B cell (primary cell): Measurements from ENCODE around the gene SNX24. TPM values are rescaled to one million over a fixed set of nuclear protein-coding genes. Genes with fewer than 3 reads are reported as not detected.
"Not testable (repeated sequence)": the region's sequence is repeated elsewhere in the genome, so short reads cannot be mapped to it uniquely, and the experiment has no call there.

ENCODE experiments used
- ATAC-seq: fragments of 200-7000 bp; cut with Tn5 transposase; one replicate; pipeline ENCODE4 v1.10.0; 2021; ENCODE audit warnings: low read depth, mild to moderate bottlenecking, moderate number of reproducible peaks, moderate library complexity
- CTCF ChIA-PET: fragments of 350-600 bp; sonication (Branson Sonifier 250); formaldehyde crosslinking; loops from one replicate; lab custom pipeline; 2021; ENCODE audit warnings: antibody characterized with exemption, inconsistent platforms; lab: Charles Lee
- POLR2A ChIA-PET: fragments of 350-600 bp; sonication (Branson Sonifier 250); formaldehyde crosslinking; loops from one replicate; lab custom pipeline; 2021; ENCODE audit warnings: antibody characterized with exemption; lab: Charles Lee
- DNase-seq: peaks from one replicate; pipeline ENCODE4 v3.0.0; 2013
- H2AFZ ChIP-seq: 2 replicates; pipeline ENCODE4 v1.6.1; 2012; ENCODE audit warnings: mild to moderate bottlenecking, low read depth, low read length; ENCODE audit not compliant: insufficient read depth, poor library complexity, severe bottlenecking
- H3K27ac ChIP-seq, 2 donors: 1 replicate in 1 of 2; 2 replicates in 1 of 2; pipeline ENCODE4 v1.5.1; 2012 to 2013; ENCODE audit warnings: low read length in 2 of 2, mild to moderate bottlenecking in 2 of 2, moderate library complexity in 1 of 2
- H3K27me3 ChIP-seq, 4 experiments: fragments of 200-600 bp in 1 of 4; sonication (generic) in 1 of 4; replicated peaks in 1 of 4; 1 replicate in 2 of 4; 2 replicates in 2 of 4; pipeline versions ENCODE4 v1.6.1 to v1.7.0; 2013 to 2016; ENCODE audit warnings: low read length in 3 of 4, mild to moderate bottlenecking in 2 of 4, mixed read lengths in 1 of 4, moderate library complexity in 1 of 4; ENCODE audit not compliant: insufficient read depth in 4 of 4, control insufficient read depth in 3 of 4; ENCODE audit errors: control extremely low read depth in 1 of 4
- H3K36me3 ChIP-seq, 2 experiments: replicated peaks in 1 of 2; 1 replicate in 1 of 2; 2 replicates in 1 of 2; pipeline versions ENCODE4 v1.6.1 to v1.7.1; 2013; ENCODE audit warnings: low read length in 1 of 2; ENCODE audit not compliant: insufficient read depth in 2 of 2, control insufficient read depth in 1 of 2; ENCODE audit errors: control extremely low read depth in 1 of 2, extremely low read depth in 1 of 2
- H3K4me1 ChIP-seq, 2 donors: fragments of 200-600 bp in 1 of 2; sonication (generic) in 1 of 2; 1 replicate in 1 of 2; 2 replicates in 1 of 2; pipeline versions ENCODE4 v1.5.1 to v1.6.1; 2013 to 2017; ENCODE audit warnings: low read length in 2 of 2; ENCODE audit not compliant: control insufficient read depth in 2 of 2, insufficient read depth in 2 of 2
- H3K4me2 ChIP-seq: replicated peaks from 2 replicates; pipeline ENCODE3; 2012; ENCODE audit warnings: mild to moderate bottlenecking, low read depth, low read length; ENCODE audit not compliant: poor library complexity, severe bottlenecking
- H3K4me3 ChIP-seq, 5 experiments: fragments of 200-600 bp in 1 of 5; sonication (generic) in 1 of 5; 1 replicate in 3 of 5; 2 replicates in 2 of 5; pipeline versions ENCODE4 v1.5.1 to v1.7.0; 2011 to 2016; ENCODE audit warnings: low read length in 4 of 5, mild to moderate bottlenecking in 4 of 5, low read depth in 2 of 5, control low read depth in 1 of 5, moderate library complexity in 1 of 5; ENCODE audit not compliant: insufficient read depth in 1 of 5; ENCODE audit errors: control extremely low read depth in 1 of 5, extremely low read depth in 1 of 5
- H3K79me2 ChIP-seq: fragments of 200-600 bp; sonication (generic); one replicate; pipeline ENCODE4 v1.6.0; 2016; ENCODE audit warnings: low read length; ENCODE audit not compliant: control insufficient read depth, insufficient read depth
- H3K9ac ChIP-seq: fragments of 200-600 bp; sonication (generic); 2 replicates; pipeline ENCODE4 v1.6.1; 2017; ENCODE audit warnings: mild to moderate bottlenecking, low read length, moderate library complexity
- H3K9me3 ChIP-seq, 3 donors: one replicate each; pipeline versions ENCODE4 v1.6.1 to v1.7.1; 2013; ENCODE audit warnings: low read length in 2 of 3; ENCODE audit not compliant: control insufficient read depth in 2 of 3, insufficient read depth in 1 of 3; ENCODE audit errors: control extremely low read depth in 1 of 3
- H4K20me1 ChIP-seq: 2 replicates; pipeline ENCODE4 v1.6.0; 2012; ENCODE audit warnings: mild to moderate bottlenecking, low read length; ENCODE audit not compliant: insufficient read depth, control insufficient read depth, poor library complexity, severe bottlenecking
- H3K27ac Mint-ChIP-seq: one replicate; pipeline ENCODE4 v1.8.0; 2021; ENCODE audit warnings: mixed read lengths
- H3K27me3 Mint-ChIP-seq: one replicate; pipeline ENCODE4 v1.8.0; 2021; ENCODE audit warnings: mixed read lengths
- H3K4me1 Mint-ChIP-seq: one replicate; pipeline ENCODE4 v1.8.0; 2021; ENCODE audit warnings: mixed read lengths
- H3K4me3 Mint-ChIP-seq: one replicate; pipeline ENCODE4 v1.8.0; 2021; ENCODE audit warnings: mixed read lengths
- H3K9me3 Mint-ChIP-seq: one replicate; pipeline ENCODE4 v1.8.0; 2022; ENCODE audit warnings: mixed read lengths; ENCODE audit not compliant: insufficient read depth
- CTCF ChIP-seq: fragments of 200-600 bp; IDR thresholded peaks from one replicate; pipeline ENCODE4 v1.8.0; 2022; ENCODE audit warnings: antibody characterized with exemption, mild to moderate bottlenecking
- EZH2 ChIP-seq: IDR thresholded peaks from 2 replicates; pipeline ENCODE4 v1.6.1; 2012; ENCODE audit warnings: borderline replicate concordance, low read depth, mild to moderate bottlenecking, moderate library complexity, low read length; ENCODE audit not compliant: insufficient read depth, poor library complexity, severe bottlenecking
- WGBS: methylation state at CpG from one replicate; pipeline ENCODE4 v1.1.5; 2013; ENCODE audit warnings: missing lambda C conversion rate; ENCODE audit not compliant: insufficient coverage; 5-methylcytosine and 5-hydroxymethylcytosine counted together
- intact Hi-C: fragments of 100-400 bp; cut with micrococcal nuclease; formaldehyde crosslinking; loops from one replicate; pipeline ENCODE4 v1.10.0; 2022
- polyA plus RNA-seq: library from polyadenylated mRNA; depleted of rRNA; stranded (reverse); fragments of >200 nt; gene quantifications from 2 replicates; pipeline ENCODE4 v1.2.3, GENCODE V29; 2012
- total RNA-seq, 2 donors: library from RNA; stranded (reverse); fragments of 120-200 nt in 1 of 2; gene quantifications; 1 replicate in 1 of 2; 2 replicates in 1 of 2; pipeline versions ENCODE4 v1.2.3 to v1.2.4, GENCODE V29; 2013 to 2022

SNX24 gene
- total and polyA plus RNA-seq, 2 donors (not counting 1 experiment from before 2014, with no cell fraction given), result 1.1 to 9.3 TPM

- H3K4me1 ChIP-seq, result peaks cover 0 to 4% of the 10 kb centered on the region in 2 donors
- intact Hi-C loops, result no loop called here
- CTCF ChIA-PET, result no interaction called here
- Mint-ChIP-seq H3K27me3 (no peaks in the 10 kb centered on the region), H3K9me3 (no peaks in the 10 kb centered on the region), H3K4me1 (peaks cover 9% of the 10 kb centered on the region), H3K27ac (no peak overlapping the region), H3K4me3 (peak overlapping the region; percentile 19)
- no peak overlapping the region for H3K4me3 ChIP-seq
- H3K9ac ChIP-seq, result no peak overlapping the region
- H2AFZ ChIP-seq, result no peak overlapping the region
- TF ChIP-seq EZH2 (no peak), CTCF (no peak)
- H3K36me3 ChIP-seq, result no peaks in the 10 kb centered on the region
- no peaks in the 10 kb centered on the region for H3K9me3 ChIP-seq
- H3K27ac ChIP-seq, result no peak overlapping the region
- no peak for ATAC-seq
- POLR2A ChIA-PET, result no interaction called here
- H3K79me2 ChIP-seq, result no peaks in the 10 kb centered on the region
- peak overlapping the region; percentile 6 for H3K4me2 ChIP-seq
- no peaks in the 10 kb centered on the region for H3K27me3 ChIP-seq
- no peaks in the 10 kb centered on the region for H4K20me1 ChIP-seq
- 50% methylated on average over 2 of the region's 8 CpGs for WGBS
- DNase-seq, result peak; percentile 44
Measured at GRCh38 chr5:122967625-122968024, 122.2 kb downstream of the SNX24 start.

DNA sequence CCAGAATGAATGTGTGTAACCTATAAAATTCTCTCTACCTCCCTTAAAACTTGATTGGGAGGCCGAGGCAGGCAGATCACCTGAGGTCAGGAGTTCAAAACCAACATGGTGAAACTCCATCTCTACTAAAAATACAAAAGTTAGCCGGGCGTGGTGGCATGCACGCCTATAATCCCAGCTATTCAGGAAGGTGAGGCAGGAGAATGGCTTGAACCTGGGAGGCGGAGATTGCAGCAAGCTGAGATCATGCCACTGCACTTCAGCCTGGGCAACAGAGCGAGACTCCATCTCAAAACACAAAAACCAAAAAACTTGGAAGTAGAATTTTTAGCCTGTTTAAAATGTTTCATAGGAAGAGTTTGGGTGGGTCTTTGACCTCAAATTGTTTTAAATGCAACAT lies 122.6 kb downstream of the SNX24 start:
- DNase-seq, H3K27ac ChIP-seq, H3K4me3 Mint-ChIP-seq, H3K27me3 ChIP-seq, H3K4me2 ChIP-seq, H3K4me1 ChIP-seq, H3K27me3 Mint-ChIP-seq, POLR2A ChIA-PET, CTCF ChIA-PET, H3K27ac Mint-ChIP-seq, intact Hi-C loops, H2AFZ ChIP-seq, H4K20me1 ChIP-seq, H3K9me3 ChIP-seq, H3K4me3 ChIP-seq, ATAC-seq, H3K9ac ChIP-seq, H3K79me2 ChIP-seq, H3K4me1 Mint-ChIP-seq, H3K9me3 Mint-ChIP-seq, H3K36me3 ChIP-seq: not testable (repeated sequence)
- 89% methylated on average over 5 of the region's 6 CpGs for WGBS
